GM21526 (cell line): ENCODE measurements around the gene AP5Z1.

Experiments used
- ATAC-seq: cut with Tn5 transposase; IDR thresholded peaks from one replicate; pipeline ENCODE4 v1.9.1; 2021; ENCODE audit warnings: moderate library complexity; ENCODE audit not compliant: unreplicated experiment, low FRiP score

AP5Z1 gene

GRCh38 chr7:4745971-4746919 is 29.2 kb upstream of the AP5Z1 start:
- peak; percentile 36 for ATAC-seq

GRCh38 chr7:4747013-4747412 is 28.4 kb upstream of the AP5Z1 start:
- ATAC-seq, result no peak

- no peak for ATAC-seq
These were observed 27.7 kb upstream of the AP5Z1 start for GRCh38 chr7:4747746-4748145.

- ATAC-seq, result no peak
These were observed 27.2 kb upstream of the AP5Z1 start for GRCh38 chr7:4748231-4748681.

- no peak for ATAC-seq
These were observed 26.1 kb upstream of the AP5Z1 start for GRCh38 chr7:4749363-4749762.

GRCh38 chr7:4749798-4750197 is 25.6 kb upstream of the AP5Z1 start:
- ATAC-seq, result no peak

- no peak for ATAC-seq
These were observed 23.9 kb upstream of the AP5Z1 start for GRCh38 chr7:4751398-4751947.

- peak; percentile 74 for ATAC-seq
These were observed 21.6 kb upstream of the AP5Z1 start for GRCh38 chr7:4753598-4754432.

GRCh38 chr7:4754433-4755010 is 20.9 kb upstream of the AP5Z1 start:
- no peak for ATAC-seq

GRCh38 chr7:4755045-4755444 is 20.4 kb upstream of the AP5Z1 start:
- ATAC-seq, result no peak

GRCh38 chr7:4758111-4758510 is 17.3 kb upstream of the AP5Z1 start:
- no peak for ATAC-seq

- ATAC-seq, result no peak
These were observed 16.6 kb upstream of the AP5Z1 start for GRCh38 chr7:4758791-4759190.

GRCh38 chr7:4759211-4759610 is 16.2 kb upstream of the AP5Z1 start:
- ATAC-seq, result no peak

- no peak for ATAC-seq
These were observed 14.5 kb upstream of the AP5Z1 start for GRCh38 chr7:4760952-4761351.

- ATAC-seq, result no peak
These were observed 13.0 kb upstream of the AP5Z1 start for GRCh38 chr7:4762121-4763055.

GRCh38 chr7:4763091-4763793 is 12.2 kb upstream of the AP5Z1 start:
- no peak for ATAC-seq

GRCh38 chr7:4763794-4764185 is 11.6 kb upstream of the AP5Z1 start:
- no peak for ATAC-seq

GRCh38 chr7:4764402-4765007 is 10.9 kb upstream of the AP5Z1 start:
- ATAC-seq, result no peak
